HepG2 (cell line): ENCODE results near the gene CDK11B.

Experiments used
- ATF3 ChIP-seq: sonication (generic); formaldehyde crosslinking; IDR thresholded peaks from 2 replicates; pipeline ENCODE4 v1.4.0; 2020; ENCODE audit warnings: missing genetic modification reagents
- CBX2 ChIP-seq, 2 experiments: fragments of 200-600 bp in 1 of 2; sonication (generic); formaldehyde crosslinking in 1 of 2; IDR thresholded peaks; 2 replicates each; pipeline versions ENCODE4 v1.7.0 to v1.8.1; 2018 to 2022; ENCODE audit warnings: low read depth in 2 of 2, low read length in 1 of 2, mild to moderate bottlenecking in 1 of 2, missing genetic modification reagents in 1 of 2
- CHD4 ChIP-seq: fragments of 200-600 bp; sonication (generic); IDR thresholded peaks from 2 replicates; pipeline ENCODE4 v1.7.0; 2017; ENCODE audit warnings: mild to moderate bottlenecking, low read length, borderline replicate concordance
- DPF2 ChIP-seq: sonication (generic); formaldehyde crosslinking; IDR thresholded peaks from 2 replicates; pipeline ENCODE4 v1.4.0; 2020; ENCODE audit warnings: mild to moderate bottlenecking, low read depth, missing genetic modification reagents, borderline replicate concordance
- FOXK2 ChIP-seq: fragments of 450-650 bp; IDR thresholded peaks from 2 replicates; pipeline ENCODE4 v1.6.1; 2016
- HDAC6 ChIP-seq: fragments of 200-600 bp; sonication (generic); IDR thresholded peaks from 2 replicates; pipeline ENCODE4 v1.7.0; 2017; ENCODE audit warnings: mild to moderate bottlenecking, antibody characterized with exemption, low read length, low read depth
- MAX ChIP-seq: IDR thresholded peaks from 2 replicates; pipeline ENCODE4 v1.6.1; 2012; ENCODE audit warnings: inconsistent platforms
- NR1H2 ChIP-seq: sonication (generic); formaldehyde crosslinking; IDR thresholded peaks from 2 replicates; pipeline ENCODE4 v1.8.1; 2022; ENCODE audit warnings: low read depth, missing genetic modification reagents, borderline replicate concordance
- POLR2A ChIP-seq, 2 experiments: IDR thresholded peaks; 2 replicates each; pipeline ENCODE4 v1.6.1; 2011; ENCODE audit warnings: low read depth in 2 of 2, low read length in 2 of 2, mild to moderate bottlenecking in 1 of 2, moderate library complexity in 1 of 2; ENCODE audit not compliant: insufficient read depth in 1 of 2
- RELA ChIP-seq: sonication (generic); formaldehyde crosslinking; IDR thresholded peaks from 2 replicates; pipeline ENCODE4 v1.4.0; 2020; ENCODE audit warnings: missing genetic modification reagents
- STAG1 ChIP-seq: sonication (generic); formaldehyde crosslinking; IDR thresholded peaks from 2 replicates; pipeline ENCODE4 v1.4.0; 2020; ENCODE audit warnings: missing genetic modification reagents
- UBTF ChIP-seq: sonication (generic); formaldehyde crosslinking; IDR thresholded peaks from 2 replicates; pipeline ENCODE4 v1.4.0; 2020; ENCODE audit warnings: mild to moderate bottlenecking, missing genetic modification reagents
- YEATS4 ChIP-seq: sonication (generic); formaldehyde crosslinking; IDR thresholded peaks from 2 replicates; pipeline ENCODE4 v1.4.0; 2020; ENCODE audit warnings: missing genetic modification reagents, borderline replicate concordance
- ZNF775 ChIP-seq: sonication (generic); formaldehyde crosslinking; IDR thresholded peaks from 2 replicates; pipeline ENCODE4 v1.4.0; 2020; ENCODE audit warnings: missing genetic modification reagents, mild to moderate bottlenecking, moderate library complexity, borderline replicate concordance

DNA sequence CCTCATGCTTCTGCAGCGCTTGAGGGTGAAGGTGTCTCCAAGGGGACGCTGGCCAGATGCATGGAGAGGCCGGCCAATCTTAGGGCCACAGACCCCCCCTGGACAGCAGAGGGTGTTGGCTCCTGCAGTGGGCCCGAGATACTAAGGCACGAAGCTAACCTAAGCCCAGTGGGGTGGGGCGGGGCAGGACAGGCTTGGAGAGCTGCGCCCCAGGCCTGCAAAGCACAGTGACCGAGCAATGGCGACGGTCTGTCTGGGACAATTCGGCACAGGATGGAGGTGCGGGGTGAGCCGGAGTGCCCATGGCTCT is 60.1 kb downstream of the CDK11B start:
- TF ChIP-seq NR1H2 (CRISPR knock-in tag) (no peak), DPF2 (CRISPR knock-in tag) (no peak), POLR2A (IDR thresholded peaks at IDR 0.05; ENCODE audit: insufficient read depth in 1 of 2, low read depth in 2 of 2, low read length in 2 of 2) (no peak), ZNF775 (CRISPR knock-in tag) (no peak), FOXK2 (no peak), CHD4 (no peak), HDAC6 (no peak), STAG1 (CRISPR knock-in tag) (no peak), UBTF (no peak), MAX (no peak), RELA (no peak), CBX2 (IDR thresholded peaks at IDR 0.05; ENCODE audit: low read depth, low read length) (no peak), CBX2 (CRISPR knock-in tag; IDR thresholded peaks at IDR 0.05; ENCODE audit: low read depth) (no peak), ATF3 (CRISPR knock-in tag) (no peak), YEATS4 (CRISPR knock-in tag) (no peak)
